ENCODE measurements around the gene MIDN. TPM values are rescaled to one million over a fixed set of nuclear protein-coding genes. Genes with fewer than 3 reads are reported as not detected.

The MIDN gene
- total and polyA plus RNA-seq, 3 experiments from 2014 or later: 14.6 to 45.3 (median 39.8) TPM

GRCh38 chr19:1258163-1258492 lies 9.7 kb downstream of the MIDN start:
- Mint-ChIP-seq H3K27ac (peak overlapping the region; percentile 68 to 100 (median 98)), H3K4me1 (peaks cover 46 to 81% (median 48%) of the 10 kb centered on the region in 3 donors), H3K27me3 (peaks cover 0 to 9% of the 10 kb centered on the region in 2 donors), H3K36me3 (peaks cover 4 to 52% (median 7%) of the 10 kb centered on the region in 3 donors), H3K4me3 (peak overlapping the region; percentile 57 to 91 (median 85)), H3K9me3 (no peaks in the 10 kb centered on the region)
- Histone ChIP-seq H3K4me1 (ENCODE audit: insufficient read depth, low read length) (peaks cover 89% of the 10 kb centered on the region), H3K4me3 (ENCODE audit: low read length) (no peak overlapping the region), H3K27ac (ENCODE audit: low read depth, low read length) (no peak overlapping the region), H3K27me3 (ENCODE audit: insufficient read depth, low read length, poor library complexity, severe bottlenecking) (no peaks in the 10 kb centered on the region), H3K36me3 (ENCODE audit: insufficient read depth, low read length) (peaks cover 30% of the 10 kb centered on the region), H3K9me3 (ENCODE audit: low read length) (no peaks in the 10 kb centered on the region)
- CTCF ChIA-PET: interaction anchor here (1.8 to 7.9 kb wide), 2 partner anchors 9 to 14 kb away, joined by 18 to 99 read pairs; partner anchors contain the start of gene CIRBP
- POLR2A ChIA-PET: interaction anchor here (0.6 to 4.1 kb wide), 5 partner anchors 11 to 229 kb away, joined by 4 to 41 read pairs (median 5); partner anchors contain the start of gene CIRBP
- DNase-seq: no peak

GRCh38 chr19:1258707-1259205 lies 10.4 kb downstream of the MIDN start:
- H3K4me1 Mint-ChIP-seq: peaks cover 49 to 79% (median 49%) of the 10 kb centered on the region in 3 donors
- Histone ChIP-seq H3K9me3 (ENCODE audit: low read length) (no peaks in the 10 kb centered on the region), H3K4me1 (ENCODE audit: insufficient read depth, low read length) (peaks cover 83% of the 10 kb centered on the region), H3K27me3 (ENCODE audit: insufficient read depth, low read length, poor library complexity, severe bottlenecking) (no peaks in the 10 kb centered on the region), H3K36me3 (ENCODE audit: insufficient read depth, low read length) (peaks cover 30% of the 10 kb centered on the region), H3K4me3 (ENCODE audit: low read length) (peak overlapping the region; percentile 86), H3K27ac (ENCODE audit: low read depth, low read length) (peak overlapping the region; percentile 98)
- POLR2A ChIA-PET: interaction anchor here (0.6 to 4.1 kb wide), 7 partner anchors 8 to 230 kb away, joined by 3 to 41 read pairs (median 5); partner anchors contain the start of gene CIRBP
- H3K4me3 Mint-ChIP-seq: peak overlapping the region; percentile 85 to 91 (median 88)
- CTCF ChIA-PET: interaction anchor here (1.1 to 7.9 kb wide), 3 partner anchors 9 to 14 kb away, joined by 5 to 99 read pairs (median 18); partner anchors contain the start of gene CIRBP
- peak overlapping the region; percentile 97 to 100 (median 98) for H3K27ac Mint-ChIP-seq
- peaks cover 4 to 47% (median 7%) of the 10 kb centered on the region in 3 donors for H3K36me3 Mint-ChIP-seq
- no peak for DNase-seq
- no peaks in the 10 kb centered on the region for H3K9me3 Mint-ChIP-seq
- H3K27me3 Mint-ChIP-seq: peaks cover 0 to 7% of the 10 kb centered on the region in 2 donors

- H3K36me3 ChIP-seq (ENCODE audit: insufficient read depth, low read length): peaks cover 25% of the 10 kb centered on the region
- ChIA-PET POLR2A (interaction anchor here (0.6 to 4.1 kb wide), 5 partner anchors 9 to 262 kb away, joined by 3 to 41 read pairs (median 5); partner anchors contain the start of gene CIRBP), CTCF (interaction anchor here (1.1 to 7.9 kb wide), 4 partner anchors 8 to 15 kb away, joined by 3 to 99 read pairs (median 12); partner anchors contain the start of gene CIRBP)
- Mint-ChIP-seq H3K9me3 (no peaks in the 10 kb centered on the region), H3K27ac (peak overlapping the region; percentile 97 to 100 (median 98)), H3K4me1 (peaks cover 48 to 81% (median 49%) of the 10 kb centered on the region in 3 donors), H3K36me3 (peaks cover 4 to 46% (median 7%) of the 10 kb centered on the region in 3 donors), H3K4me3 (peak overlapping the region; percentile 85 to 91 (median 88)), H3K27me3 (peaks cover 0 to 7% of the 10 kb centered on the region in 2 donors)
- peaks cover 77% of the 10 kb centered on the region for H3K4me1 ChIP-seq (ENCODE audit: insufficient read depth, low read length)
- DNase-seq: peak; percentile 66 to 86 (median 80)
- H3K4me3 ChIP-seq (ENCODE audit: low read length): peak overlapping the region; percentile 86
- no peaks in the 10 kb centered on the region for H3K9me3 ChIP-seq (ENCODE audit: low read length)
- H3K27me3 ChIP-seq (ENCODE audit: insufficient read depth, low read length, poor library complexity, severe bottlenecking): no peaks in the 10 kb centered on the region
- peak overlapping the region; percentile 98 for H3K27ac ChIP-seq (ENCODE audit: low read depth, low read length)
Observed at GRCh38 chr19:1259206-1259875, 11.0 kb downstream of the MIDN start.

GRCh38 chr19:1259876-1260748 lies 11.7 kb downstream of the MIDN start:
- Mint-ChIP-seq H3K4me3 (peak overlapping the region; percentile 87 to 96 (median 91)), H3K9me3 (no peaks in the 10 kb centered on the region), H3K27ac (peak overlapping the region; percentile 97 to 100 (median 98)), H3K36me3 (peaks cover 4 to 38% (median 4%) of the 10 kb centered on the region in 3 donors), H3K27me3 (peaks cover 0 to 5% of the 10 kb centered on the region in 2 donors), H3K4me1 (peaks cover 44 to 79% (median 45%) of the 10 kb centered on the region in 3 donors)
- H3K36me3 ChIP-seq (ENCODE audit: insufficient read depth, low read length): peaks cover 17% of the 10 kb centered on the region
- H3K9me3 ChIP-seq (ENCODE audit: low read length): no peaks in the 10 kb centered on the region
- DNase-seq: peak; percentile 52 to 78 (median 63)
- H3K4me3 ChIP-seq (ENCODE audit: low read length): peak overlapping the region; percentile 86
- ChIA-PET POLR2A (interaction anchor here (0.6 to 4.1 kb wide), 10 partner anchors 9 to 263 kb away, joined by 3 to 41 read pairs (median 4); partner anchors contain the start of gene CIRBP), CTCF (interaction anchor here (1.1 to 10.3 kb wide), 4 partner anchors 9 to 16 kb away, joined by 3 to 484 read pairs (median 12); partner anchors contain the start of genes ATP5F1D and CIRBP)
- H3K27me3 ChIP-seq (ENCODE audit: insufficient read depth, low read length, poor library complexity, severe bottlenecking): no peaks in the 10 kb centered on the region
- H3K4me1 ChIP-seq (ENCODE audit: insufficient read depth, low read length): peaks cover 73% of the 10 kb centered on the region
- peak overlapping the region; percentile 98 for H3K27ac ChIP-seq (ENCODE audit: low read depth, low read length)

GRCh38 chr19:1260749-1261537 lies 12.6 kb downstream of the MIDN start:
- H3K27ac Mint-ChIP-seq: peak overlapping the region; percentile 98 to 100 (median 100)
- H3K4me1 Mint-ChIP-seq: peaks cover 46 to 79% (median 48%) of the 10 kb centered on the region in 3 donors
- Histone ChIP-seq H3K9me3 (ENCODE audit: low read length) (no peaks in the 10 kb centered on the region), H3K27me3 (ENCODE audit: insufficient read depth, low read length, poor library complexity, severe bottlenecking) (no peaks in the 10 kb centered on the region), H3K4me1 (ENCODE audit: insufficient read depth, low read length) (peaks cover 70% of the 10 kb centered on the region), H3K4me3 (ENCODE audit: low read length) (peak overlapping the region; percentile 95), H3K27ac (ENCODE audit: low read depth, low read length) (peak overlapping the region; percentile 98), H3K36me3 (ENCODE audit: insufficient read depth, low read length) (peaks cover 9% of the 10 kb centered on the region)
- CTCF ChIA-PET: interaction anchor here (1.2 to 10.3 kb wide), 3 partner anchors 8 to 59 kb away, joined by 3 to 484 read pairs (median 4); partner anchors contain the start of gene ATP5F1D
- peak; percentile 95 to 99 (median 97) for DNase-seq
- H3K36me3 Mint-ChIP-seq: peaks cover 4 to 30% (median 4%) of the 10 kb centered on the region in 3 donors
- no peaks in the 10 kb centered on the region for H3K9me3 Mint-ChIP-seq
- POLR2A ChIA-PET: interaction anchor here (0.7 to 4.1 kb wide), 8 partner anchors 8 to 193 kb away, joined by 3 to 41 read pairs (median 5); partner anchors contain the start of gene CIRBP
- peak overlapping the region; percentile 89 to 96 (median 92) for H3K4me3 Mint-ChIP-seq
- H3K27me3 Mint-ChIP-seq: peaks cover 0 to 5% of the 10 kb centered on the region in 2 donors

- ChIA-PET CTCF (interaction anchor here (1.0 to 10.3 kb wide), 5 partner anchors 9 to 62 kb away, joined by 3 to 484 read pairs (median 3); partner anchors contain the start of gene ATP5F1D), POLR2A (interaction anchor here (1.0 to 4.1 kb wide), 6 partner anchors 8 to 17 kb away, joined by 3 to 41 read pairs (median 8); partner anchors contain the start of genes CIRBP and FAM174C)
- no peaks in the 10 kb centered on the region for H3K27me3 ChIP-seq (ENCODE audit: insufficient read depth, low read length, poor library complexity, severe bottlenecking)
- Mint-ChIP-seq H3K36me3 (peaks cover 4 to 24% (median 4%) of the 10 kb centered on the region in 3 donors), H3K27ac (peak overlapping the region; percentile 98 to 100 (median 100)), H3K4me1 (peaks cover 47 to 79% (median 49%) of the 10 kb centered on the region in 3 donors), H3K4me3 (peak overlapping the region; percentile 89 to 96 (median 92)), H3K9me3 (no peaks in the 10 kb centered on the region), H3K27me3 (peaks cover 0 to 5% of the 10 kb centered on the region in 2 donors)
- H3K9me3 ChIP-seq (ENCODE audit: low read length): no peaks in the 10 kb centered on the region
- peaks cover 8% of the 10 kb centered on the region for H3K36me3 ChIP-seq (ENCODE audit: insufficient read depth, low read length)
- peak overlapping the region; percentile 95 for H3K4me3 ChIP-seq (ENCODE audit: low read length)
- no peak for DNase-seq
- peak overlapping the region; percentile 98 for H3K27ac ChIP-seq (ENCODE audit: low read depth, low read length)
- H3K4me1 ChIP-seq (ENCODE audit: insufficient read depth, low read length): peaks cover 71% of the 10 kb centered on the region
Observed at GRCh38 chr19:1261538-1261797, 13.1 kb downstream of the MIDN start.

Data from CD8-positive, alpha-beta memory T cell (primary cell).